GM19395 (cell line): ENCODE data around the gene TGM5.

Source experiments
- ATAC-seq: cut with Tn5 transposase; IDR thresholded peaks from one replicate; pipeline ENCODE4 v1.9.1; 2021; ENCODE audit warnings: mild to moderate bottlenecking, moderate library complexity; ENCODE audit not compliant: unreplicated experiment

The TGM5 gene

GRCh38 chr15:43196760-43197548 is 69.8 kb downstream of the TGM5 start:
- ATAC-seq, result no peak

- ATAC-seq, result no peak
These were observed 71.9 kb downstream of the TGM5 start for GRCh38 chr15:43194795-43195194.

GRCh38 chr15:43193710-43194109 is 73.0 kb downstream of the TGM5 start:
- ATAC-seq, result no peak

GRCh38 chr15:43190178-43190577 is 76.5 kb downstream of the TGM5 start:
- no peak for ATAC-seq

GRCh38 chr15:43189296-43189695 is 77.4 kb downstream of the TGM5 start:
- ATAC-seq, result no peak

- no peak for ATAC-seq
These were observed 79.1 kb downstream of the TGM5 start for GRCh38 chr15:43187544-43188155.

- ATAC-seq, result peak; percentile 25
These were observed 80.8 kb downstream of the TGM5 start for GRCh38 chr15:43186003-43186353.

- ATAC-seq, result peak; percentile 89
These were observed 81.3 kb downstream of the TGM5 start, which contains the start of gene CCNDBP1 for GRCh38 chr15:43185157-43186002. Gene CCNDBP1 (plus strand): TSS chr15:43185403. CDS start chr15:43185499, 96 bp downstream.

GRCh38 chr15:43184407-43185124 is 82.2 kb downstream of the TGM5 start:
- ATAC-seq, result no peak

- ATAC-seq, result no peak
These were observed 83.5 kb downstream of the TGM5 start for GRCh38 chr15:43183270-43183669.
